Uterus (tissue), 4 donors: ENCODE results near the gene FAM120B. TPM values are rescaled to one million over a fixed set of nuclear protein-coding genes. Genes with fewer than 3 reads are reported as not detected.

ENCODE experiments used
- DNase-seq, 2 donors: peaks; one replicate each; pipeline ENCODE4 v3.0.0-alpha.2; 2019 to 2020
- H3K27ac ChIP-seq, 2 donors: fragments of 200-600 bp; sonication (generic); 1 replicate in 1 of 2; 2 replicates in 1 of 2; pipeline ENCODE4 v1.5.1; 2016 to 2018
- H3K27me3 ChIP-seq, 2 donors: fragments of 200-600 bp; sonication (generic); one replicate each; pipeline ENCODE4 v1.5.1; 2018 to 2019; ENCODE audit warnings: control low read depth in 1 of 2
- H3K36me3 ChIP-seq, 2 donors: fragments of 200-600 bp; sonication (generic); one replicate each; pipeline ENCODE4 v1.5.1; 2019; ENCODE audit warnings: control low read depth in 1 of 2
- H3K4me1 ChIP-seq, 2 donors: fragments of 200-600 bp; sonication (generic); one replicate each; pipeline ENCODE4 v1.5.1; 2018 to 2019; ENCODE audit warnings: control low read depth in 1 of 2
- H3K4me3 ChIP-seq, 2 donors: fragments of 200-600 bp; sonication (generic); 1 replicate in 1 of 2; 2 replicates in 1 of 2; pipeline ENCODE4 v1.5.1; 2018 to 2019; ENCODE audit warnings: mild to moderate bottlenecking in 1 of 2
- H3K9me3 ChIP-seq, 2 donors: fragments of 200-600 bp; sonication (generic); one replicate each; pipeline ENCODE4 v1.5.1; 2019; ENCODE audit warnings: control low read depth in 1 of 2
- POLR2A ChIP-seq, 2 donors: fragments of 450-650 bp; IDR thresholded peaks; one replicate each; pipeline ENCODE4 v1.6.1; 2016; ENCODE audit warnings: antibody characterized with exemption in 2 of 2, mild to moderate bottlenecking in 1 of 2, moderate library complexity in 1 of 2
- intact Hi-C: fragments of 100-400 bp; cut with DNase I; formaldehyde crosslinking; loops from one replicate; pipeline ENCODE4 v1.15.1; 2023; ENCODE audit warnings: low total_unique reads
- total RNA-seq, 4 donors: library from RNA; depleted of rRNA in 3 of 4; stranded (reverse); fragments of >200 nt in 3 of 4; gene quantifications; one replicate each; pipeline versions ENCODE4 v1.1.0 to v1.2.4, GENCODE V29; 2014 to 2023
- TF ChIP-seq, protein P1 (sequence below), 4 experiments: fragments of 200-600 bp in 2 of 4; fragments of 450-650 bp in 2 of 4; sonication (generic) in 2 of 4; IDR thresholded peaks; one replicate each; pipeline ENCODE4 v1.5.1; 2016 to 2019; ENCODE audit warnings: antibody characterized with exemption in 4 of 4, mild to moderate bottlenecking in 2 of 4, moderate library complexity in 1 of 4
- donor health status: DM: yes; HTN: yes; CAD: no.

Gene FAM120B
- total RNA-seq, 4 donors from 2014 or later, result 12.1 to 50.9 (median 35.2) TPM

DNA sequence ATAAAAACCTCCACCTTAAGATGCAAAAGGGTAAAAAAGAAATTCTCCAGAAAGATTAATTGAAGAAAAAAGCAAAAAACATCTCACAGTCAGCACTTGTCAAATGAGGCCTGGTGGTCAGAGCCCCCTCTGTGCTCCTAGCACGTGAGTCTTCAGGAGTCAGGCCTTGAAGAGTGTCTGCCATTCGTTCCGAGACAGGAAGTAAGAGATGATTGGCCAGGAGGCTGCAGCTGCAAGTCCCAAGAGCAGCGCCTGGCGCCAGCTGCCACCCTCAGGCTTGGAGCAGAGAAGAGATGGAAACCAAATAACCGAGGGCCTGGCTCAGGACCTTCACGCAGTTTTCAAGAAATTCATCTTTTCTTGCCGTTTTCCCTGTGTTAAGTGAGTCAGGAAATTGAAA is 65.0 kb downstream of the FAM120B start:
- no peaks in the 10 kb centered on the region for H3K4me1 ChIP-seq
- H3K27me3 ChIP-seq, result no peaks in the 10 kb centered on the region
- H3K27ac ChIP-seq, result no peak overlapping the region
- no peak for DNase-seq
- intact Hi-C loops, result no loop called here
- no peak for TF ChIP-seq POLR2A (IDR thresholded peaks at IDR 0.05)
- TF ChIP-seq, protein P1, sequence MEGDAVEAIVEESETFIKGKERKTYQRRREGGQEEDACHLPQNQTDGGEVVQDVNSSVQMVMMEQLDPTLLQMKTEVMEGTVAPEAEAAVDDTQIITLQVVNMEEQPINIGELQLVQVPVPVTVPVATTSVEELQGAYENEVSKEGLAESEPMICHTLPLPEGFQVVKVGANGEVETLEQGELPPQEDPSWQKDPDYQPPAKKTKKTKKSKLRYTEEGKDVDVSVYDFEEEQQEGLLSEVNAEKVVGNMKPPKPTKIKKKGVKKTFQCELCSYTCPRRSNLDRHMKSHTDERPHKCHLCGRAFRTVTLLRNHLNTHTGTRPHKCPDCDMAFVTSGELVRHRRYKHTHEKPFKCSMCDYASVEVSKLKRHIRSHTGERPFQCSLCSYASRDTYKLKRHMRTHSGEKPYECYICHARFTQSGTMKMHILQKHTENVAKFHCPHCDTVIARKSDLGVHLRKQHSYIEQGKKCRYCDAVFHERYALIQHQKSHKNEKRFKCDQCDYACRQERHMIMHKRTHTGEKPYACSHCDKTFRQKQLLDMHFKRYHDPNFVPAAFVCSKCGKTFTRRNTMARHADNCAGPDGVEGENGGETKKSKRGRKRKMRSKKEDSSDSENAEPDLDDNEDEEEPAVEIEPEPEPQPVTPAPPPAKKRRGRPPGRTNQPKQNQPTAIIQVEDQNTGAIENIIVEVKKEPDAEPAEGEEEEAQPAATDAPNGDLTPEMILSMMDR (IDR thresholded peaks at IDR 0.05), result no peak
- H3K36me3 ChIP-seq, result no peaks in the 10 kb centered on the region
- no peak overlapping the region for H3K4me3 ChIP-seq
- H3K9me3 ChIP-seq, result no peaks in the 10 kb centered on the region

DNA sequence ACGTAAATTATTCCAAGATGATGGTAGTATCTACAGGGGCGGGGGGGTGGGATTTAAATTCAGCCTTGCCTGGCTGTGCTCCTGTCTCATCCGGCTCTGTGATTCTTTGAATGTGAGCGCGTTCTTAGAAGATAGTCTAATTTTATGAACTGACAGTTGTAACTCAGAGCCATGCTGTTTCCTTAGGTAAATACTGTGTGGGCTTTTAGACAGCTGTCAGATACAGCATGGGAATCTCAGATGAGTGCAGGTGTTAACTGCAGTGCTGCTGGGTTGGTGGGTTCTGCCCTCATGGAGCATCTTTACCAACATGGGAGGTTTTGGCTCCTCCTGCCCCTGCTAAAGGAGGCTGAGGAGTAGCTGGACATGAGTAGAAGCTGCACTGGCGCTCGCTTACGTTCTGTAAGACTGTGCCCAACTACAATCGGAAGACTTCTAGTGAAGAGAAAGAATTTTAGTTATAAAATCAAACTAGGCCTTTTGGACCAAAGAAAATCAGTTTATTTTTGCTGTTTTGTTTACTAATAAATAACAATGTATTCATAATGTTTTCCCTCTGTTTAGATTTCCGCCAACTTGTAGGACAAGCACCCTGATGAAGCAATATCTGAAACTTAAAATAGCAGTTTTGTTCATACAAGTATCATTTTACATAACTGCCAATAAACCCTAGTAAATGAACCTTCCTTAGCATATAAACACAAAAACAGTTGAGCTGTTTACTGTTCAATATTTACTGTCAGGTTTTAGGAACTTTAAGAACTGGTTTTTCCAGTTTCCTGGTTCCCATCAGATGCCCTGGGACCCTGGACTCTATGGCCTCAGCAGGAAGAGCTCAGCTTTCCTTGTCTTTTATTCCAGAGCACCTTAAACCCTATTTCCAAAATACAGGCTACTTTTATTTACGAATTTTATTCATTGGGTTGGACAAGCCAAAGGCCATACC is 66.1 kb downstream of the FAM120B start:
- no peaks in the 10 kb centered on the region for H3K27me3 ChIP-seq
- no peak for DNase-seq
- no peaks in the 10 kb centered on the region for H3K36me3 ChIP-seq
- TF ChIP-seq, protein P1 (IDR thresholded peaks at IDR 0.05), result no peak
- no peak for TF ChIP-seq POLR2A (IDR thresholded peaks at IDR 0.05)
- intact Hi-C loops, result no loop called here
- no peaks in the 10 kb centered on the region for H3K4me1 ChIP-seq
- no peaks in the 10 kb centered on the region for H3K9me3 ChIP-seq
- no peak overlapping the region for H3K27ac ChIP-seq
- H3K4me3 ChIP-seq, result no peak overlapping the region

DNA sequence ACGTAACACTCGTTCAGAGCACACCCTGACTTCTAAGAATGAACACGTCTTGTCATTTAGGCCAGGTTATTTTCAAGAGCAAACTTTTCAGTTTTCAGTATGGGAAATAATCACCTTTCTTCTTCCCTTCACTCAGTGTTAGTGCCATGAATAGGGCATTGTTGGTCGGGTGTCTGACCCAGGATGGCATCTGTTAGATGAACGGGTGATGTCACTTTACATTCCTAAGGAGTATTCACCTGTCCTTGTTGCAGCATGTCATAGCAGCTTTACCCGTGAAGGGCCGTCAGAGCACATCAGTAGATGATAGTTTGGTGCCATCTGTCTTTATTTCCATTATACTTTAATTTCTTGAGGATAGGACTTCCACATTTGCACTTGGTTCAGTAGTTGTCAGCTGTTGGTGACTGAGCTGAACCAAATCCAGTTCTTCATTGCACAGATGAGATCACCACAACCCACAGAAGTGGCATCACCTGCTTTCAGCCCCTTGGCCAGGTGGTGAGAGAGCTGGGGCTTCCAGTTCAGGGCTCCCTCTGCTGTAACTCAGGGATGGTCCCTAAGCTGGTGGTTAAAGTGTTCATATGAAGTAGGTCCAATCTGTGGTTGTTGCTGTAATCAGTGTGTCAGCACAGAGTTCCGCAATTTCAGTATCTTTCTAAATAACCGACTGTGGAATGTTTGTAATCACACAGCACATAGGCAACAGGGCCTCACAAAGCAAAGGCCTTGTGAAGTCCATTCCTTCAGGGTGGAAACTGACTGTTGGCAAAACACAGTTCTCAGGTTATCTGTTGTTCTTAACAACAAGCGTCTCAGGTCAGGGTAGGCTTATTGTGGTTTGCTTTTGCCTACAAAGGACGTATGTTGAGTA is 68.2 kb downstream of the FAM120B start:
- intact Hi-C loops, result no loop called here
- Histone ChIP-seq H3K4me1 (no peaks in the 10 kb centered on the region), H3K27me3 (no peaks in the 10 kb centered on the region), H3K36me3 (no peaks in the 10 kb centered on the region), H3K9me3 (no peaks in the 10 kb centered on the region), H3K27ac (no peak overlapping the region), H3K4me3 (no peak overlapping the region)
- DNase-seq, result no peak
- TF ChIP-seq, protein P1 (IDR thresholded peaks at IDR 0.05), result no peak
- no peak for TF ChIP-seq POLR2A (IDR thresholded peaks at IDR 0.05)

DNA sequence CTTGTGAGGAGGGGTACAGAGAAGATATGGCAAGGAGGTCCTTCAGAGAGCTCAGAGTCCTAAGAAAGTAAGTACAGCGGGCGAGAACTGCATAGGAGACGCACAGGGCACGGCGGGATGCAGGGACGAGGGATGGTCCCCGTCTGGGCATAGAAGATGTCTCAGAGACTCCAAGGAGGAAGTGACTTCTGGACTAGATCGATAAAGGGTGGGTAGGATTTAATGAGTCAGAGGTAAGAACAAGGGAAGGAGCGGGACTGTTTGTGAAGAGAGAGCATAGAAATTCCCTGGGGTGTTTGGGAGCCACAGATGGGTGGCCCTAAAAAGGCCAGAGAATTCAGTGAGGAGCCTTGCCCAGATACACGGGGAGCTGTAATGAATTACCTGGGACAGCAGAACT is 69.1 kb downstream of the FAM120B start:
- DNase-seq, result no peak
- H3K4me1 ChIP-seq, result no peaks in the 10 kb centered on the region
- H3K4me3 ChIP-seq, result no peak overlapping the region
- intact Hi-C loops, result no loop called here
- H3K36me3 ChIP-seq, result no peaks in the 10 kb centered on the region
- no peaks in the 10 kb centered on the region for H3K27me3 ChIP-seq
- H3K27ac ChIP-seq, result no peak overlapping the region
- H3K9me3 ChIP-seq, result no peaks in the 10 kb centered on the region
- no peak for TF ChIP-seq POLR2A (IDR thresholded peaks at IDR 0.05)
- TF ChIP-seq, protein P1 (IDR thresholded peaks at IDR 0.05), result no peak
